Measurements from ENCODE around the gene MEGF11. TPM values are rescaled to one million over a fixed set of nuclear protein-coding genes. Genes with fewer than 3 reads are reported as not detected.
A peak's percentile ranks its signal among the peaks of the same experiment; 100 is the strongest.

MEGF11 gene
- total RNA-seq, 1 experiment from 2014 or later = 1.2 TPM

GRCh38 chr15:66220601-66221000 is 32.9 kb downstream of the MEGF11 start:
- no peak overlapping the region for H2BK15ac ChIP-seq (ENCODE audit: low read depth, low read length)
- H3K14ac ChIP-seq (ENCODE audit: insufficient read depth, low read length) = no peak overlapping the region
- H2BK5ac ChIP-seq (ENCODE audit: insufficient read length, low read length) = no peak overlapping the region
- WGBS (ENCODE audit: extremely low coverage, insufficient read length, low lambda C conversion rate) = no CpG with 5 or more reads among the region's 6 CpGs
- Mint-ChIP-seq H3K4me1 (peaks cover 11 to 25% of the 10 kb centered on the region in 2 experiments), H3K27me3 (ENCODE audit: low read depth) (peaks cover under 1% of the 10 kb centered on the region; the same call in 1 of the 2 replicates), H3K27ac (no peak overlapping the region), H3K36me3 (ENCODE audit: insufficient read depth in 1 of 3, low read depth in 3 of 3) (no peaks in the 10 kb centered on the region), H3K9me3 (no peaks in the 10 kb centered on the region), H3K4me3 (no peak overlapping the region)
- no peak overlapping the region for H3K27ac ChIP-seq (ENCODE audit: insufficient read length, low read depth, low read length)
- no peak overlapping the region for H3T11ph ChIP-seq (ENCODE audit: low read length)
- H3K23me2 ChIP-seq (ENCODE audit: insufficient read length, low read depth, low read length, poor library complexity, severe bottlenecking) = no peaks in the 10 kb centered on the region
- no peak for DNase-seq
- no peaks in the 10 kb centered on the region for H3K9me3 ChIP-seq (ENCODE audit: control insufficient read depth, low read depth, low read length)
- no peak overlapping the region for H2BK12ac ChIP-seq (ENCODE audit: insufficient read length, low read depth, low read length)
- H4K20me1 ChIP-seq (ENCODE audit: control insufficient read depth, insufficient read depth, insufficient read length) = no peaks in the 10 kb centered on the region
- H4K8ac ChIP-seq (replicated peaks; ENCODE audit: insufficient read length, low read depth, low read length) = no peak overlapping the region
- no peak overlapping the region for H4K5ac ChIP-seq (ENCODE audit: insufficient read length, low read depth, low read length)
- H4K91ac ChIP-seq (ENCODE audit: insufficient read length, low read depth, low read length) = no peak overlapping the region
- no peak overlapping the region for H2BK120ac ChIP-seq (ENCODE audit: low read depth, low read length, poor library complexity, severe bottlenecking)
- no peaks in the 10 kb centered on the region for H3K27me3 ChIP-seq (ENCODE audit: insufficient read depth, low read length)
- H2AK5ac ChIP-seq (ENCODE audit: insufficient read length, low read length) = no peak overlapping the region
- H3K4ac ChIP-seq (ENCODE audit: low read depth, low read length) = no peak overlapping the region
- H3K18ac ChIP-seq (ENCODE audit: insufficient read length, low read depth, low read length) = no peak overlapping the region
- H3K4me2 ChIP-seq (ENCODE audit: insufficient read depth, insufficient read length, low read length) = no peak overlapping the region
- 0 out of 2 replicates have a peak, but pooled peaks cover 2% of the 10 kb centered on the region for H3K4me1 ChIP-seq (ENCODE audit: insufficient read depth, low read length)
- H3K79me2 ChIP-seq (ENCODE audit: insufficient read depth, low read length) = no peaks in the 10 kb centered on the region
- peak; percentile 34 for TF ChIP-seq CTCF (conservative IDR thresholded peaks at IDR 0.05)
- no peak overlapping the region for H3K23ac ChIP-seq (ENCODE audit: insufficient read length, low read depth, low read length)
- no peak overlapping the region for H2BK20ac ChIP-seq (ENCODE audit: low read depth, low read length, poor library complexity, severe bottlenecking)
- no peak overlapping the region for H2AFZ ChIP-seq (ENCODE audit: low read length)
- no peak overlapping the region for H3K56ac ChIP-seq (ENCODE audit: insufficient read length, low read depth, low read length)
- H3K79me1 ChIP-seq (ENCODE audit: insufficient read depth, low read depth, low read length, poor library complexity, severe bottlenecking) = no peaks in the 10 kb centered on the region
- no peak overlapping the region for H3K9ac ChIP-seq (ENCODE audit: extremely low read depth, insufficient read length, low read length)
